HG03159 (cell line): ENCODE data around the gene UBN2.

Experiments used
- ATAC-seq: cut with Tn5 transposase; IDR thresholded peaks from one replicate; pipeline ENCODE4 v1.9.1; 2021; ENCODE audit warnings: mild to moderate bottlenecking, moderate library complexity; ENCODE audit not compliant: unreplicated experiment

Gene UBN2

DNA sequence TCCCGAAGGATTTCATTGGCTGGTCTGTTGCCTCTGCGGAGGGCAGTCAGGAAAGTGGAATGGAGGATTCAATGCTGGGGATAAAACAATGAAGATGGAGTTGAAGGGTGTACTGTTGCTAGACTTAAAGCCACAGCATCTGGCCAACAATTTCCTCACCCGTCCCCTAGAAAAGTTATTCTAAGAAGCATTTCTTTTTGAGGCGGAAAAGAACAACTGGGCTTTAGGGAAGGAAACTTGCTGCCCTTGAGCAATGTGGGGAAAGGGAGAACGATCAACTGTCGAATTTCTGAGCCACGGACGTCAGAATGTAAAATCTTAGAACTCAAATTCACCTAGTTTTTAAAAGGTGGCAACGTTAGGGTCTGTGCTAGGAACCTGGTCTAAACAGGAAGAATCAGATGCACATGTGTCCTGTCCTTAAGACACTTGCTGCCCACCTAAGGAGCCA lies 110.8 kb downstream of the UBN2 start:
- ATAC-seq, result no peak

DNA sequence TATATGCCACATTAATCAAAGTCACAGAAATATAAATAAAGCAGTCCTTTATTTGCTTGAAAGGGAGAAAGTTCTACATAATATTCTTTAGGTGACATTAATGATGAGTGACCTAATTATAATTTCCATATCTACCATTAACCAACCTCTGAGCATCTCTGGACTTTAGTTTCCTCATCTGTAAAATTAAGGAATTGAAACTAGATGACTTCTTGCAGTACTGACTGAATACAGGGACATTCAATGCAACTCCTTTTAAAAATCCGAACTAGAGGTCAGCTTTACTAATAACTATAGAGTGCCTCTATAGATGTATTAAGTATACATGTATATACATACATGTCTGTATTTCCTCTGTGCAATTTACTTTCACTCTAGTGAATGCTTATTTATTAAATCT lies 114.0 kb downstream of the UBN2 start:
- no peak for ATAC-seq

DNA sequence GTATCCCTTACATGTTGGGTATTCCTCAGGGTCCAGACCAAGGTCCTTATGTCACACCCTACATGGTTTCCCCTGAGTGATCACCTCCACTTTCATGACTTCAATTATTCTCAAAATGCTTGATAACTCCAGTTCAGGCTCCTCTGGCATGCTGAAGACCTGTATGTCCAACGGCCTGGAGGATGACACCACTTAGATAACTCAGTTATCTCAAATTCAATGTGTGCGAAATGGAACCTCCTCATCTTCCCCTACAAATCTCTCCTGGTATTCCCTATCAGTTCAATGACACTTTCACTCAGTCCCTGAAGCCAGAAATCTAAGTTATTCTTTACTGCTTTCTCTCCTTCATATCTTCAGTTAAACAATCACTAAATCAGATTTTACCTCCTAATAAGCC lies 120.0 kb downstream of the UBN2 start:
- ATAC-seq, result no peak

DNA sequence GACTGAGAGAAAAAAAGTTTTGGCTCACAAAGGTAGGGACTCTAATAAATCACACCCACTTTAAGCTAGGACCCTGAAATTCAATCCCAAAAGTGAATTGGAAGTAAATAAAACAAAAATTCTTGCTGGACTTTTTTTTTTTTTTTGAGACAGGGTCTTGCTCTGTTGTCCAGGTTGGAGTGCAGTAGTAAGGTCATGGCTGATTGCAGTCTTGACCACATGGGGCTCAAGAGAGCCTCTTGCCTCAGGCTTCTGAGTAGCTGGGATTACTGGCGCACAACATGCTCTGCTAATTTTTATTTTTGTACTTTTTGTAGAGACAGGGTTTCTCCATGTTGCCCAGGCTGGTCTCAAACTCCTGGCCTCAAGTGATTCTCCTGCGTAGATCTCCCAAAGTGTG lies 123.7 kb downstream of the UBN2 start:
- ATAC-seq, result no peak

DNA sequence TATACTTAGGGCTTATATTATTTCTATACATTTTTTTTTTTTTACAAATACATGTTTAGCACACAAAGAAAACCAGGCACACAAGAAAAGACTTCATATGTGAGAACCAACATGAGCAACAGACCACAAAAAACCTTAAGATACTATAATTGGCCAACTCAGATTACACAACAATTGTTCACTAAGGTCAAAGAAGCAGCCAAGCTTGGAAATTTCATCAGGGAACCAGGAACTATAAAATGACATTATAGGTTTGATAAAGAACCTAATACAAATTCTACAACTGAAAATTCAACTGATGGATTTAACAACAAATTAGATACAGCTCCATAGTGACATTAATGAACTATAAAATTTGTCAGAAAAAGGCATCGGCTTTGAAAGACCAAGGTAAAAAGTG lies 124.3 kb downstream of the UBN2 start:
- no peak for ATAC-seq
